ENCODE results near the gene FBXO31. TPM values are rescaled to one million over a fixed set of nuclear protein-coding genes. Genes with fewer than 3 reads are reported as not detected.

The FBXO31 gene
- total and polyA plus RNA-seq, 2 of the 13 experiments (the other 11 are each of a cell fraction or from before 2014, with no cell fraction given), result 92.4 to 101 TPM

- TF ChIP-seq NR2F1 (CRISPR knock-in tag; IDR thresholded peaks at IDR 0.05), result no peak
- no peak for TF ChIP-seq ZNF512 (CRISPR knock-in tag; IDR thresholded peaks at IDR 0.05)
- TF ChIP-seq ZNF761 (CRISPR knock-in tag; conservative IDR thresholded peaks at IDR 0.05), result no peak
- no peak for TF ChIP-seq POGK (CRISPR knock-in tag; conservative IDR thresholded peaks at IDR 0.05)
- peak; percentile 30; the same call in 1 of the 2 replicates for TF ChIP-seq MTA1 (CRISPR knock-in tag; IDR thresholded peaks at IDR 0.05; ENCODE audit: borderline replicate concordance)
- no peak for TF ChIP-seq ZFP36 (IDR thresholded peaks at IDR 0.05; ENCODE audit: borderline replicate concordance, low read depth, low read length, partially characterized antibody)
- 0 out of 2 replicates have a peak, but pooled peaks have one; percentile 44 for TF ChIP-seq EED (CRISPR knock-in tag; IDR thresholded peaks at IDR 0.05)
- no peak for TF ChIP-seq XBP1 (CRISPR knock-in tag; IDR thresholded peaks at IDR 0.05)
- TF ChIP-seq ZNF713 (CRISPR knock-in tag; IDR thresholded peaks at IDR 0.05), result no peak
- TF ChIP-seq SOX6 (IDR thresholded peaks at IDR 0.05), result no peak
- TF ChIP-seq SOX6 (CRISPR knock-in tag; IDR thresholded peaks at IDR 0.05), result no peak
- TF ChIP-seq IRX3 (CRISPR knock-in tag; IDR thresholded peaks at IDR 0.05; ENCODE audit: borderline replicate concordance, low read depth), result no peak
- no peak for TF ChIP-seq BRF2 (CRISPR knock-in tag; IDR thresholded peaks at IDR 0.05)
- TF ChIP-seq ZFAT (CRISPR knock-in tag; conservative IDR thresholded peaks at IDR 0.05), result no peak
- TF ChIP-seq ZNF790 (CRISPR knock-in tag; IDR thresholded peaks at IDR 0.05; ENCODE audit: borderline replicate concordance), result no peak
- no peak for TF ChIP-seq XRCC5 (optimal IDR thresholded peaks at IDR 0.05; ENCODE audit: low read length)
- TF ChIP-seq FOXO4 (CRISPR knock-in tag; conservative IDR thresholded peaks at IDR 0.05), result 0 out of 2 replicates have a peak, but pooled peaks have one; percentile 57
- TF ChIP-seq RBM22 (optimal IDR thresholded peaks at IDR 0.05; ENCODE audit: low read length), result peak; percentile 26
- TF ChIP-seq ZMAT5 (CRISPR knock-in tag; IDR thresholded peaks at IDR 0.05; ENCODE audit: borderline replicate concordance, low read depth), result no peak
- no peak for TF ChIP-seq ZSCAN5A (CRISPR knock-in tag; IDR thresholded peaks at IDR 0.05; ENCODE audit: borderline replicate concordance)
- TF ChIP-seq ZMYM4 (CRISPR knock-in tag; IDR thresholded peaks at IDR 0.05), result no peak
These were observed 18.4 kb downstream of the FBXO31 start (continued) for GRCh38 chr16:87365021-87365713.

All from HepG2 (cell line).